Neural cell (in vitro differentiated cells): Measurements from ENCODE around the gene EMC10.

Experiments
- CTCF ChIP-seq: fragments of 450-650 bp; IDR thresholded peaks from 2 replicates; pipeline ENCODE4 v1.5.1; 2014; ENCODE audit warnings: antibody characterized with exemption, mild to moderate bottlenecking, moderate library complexity; ENCODE audit not compliant: poor library complexity, severe bottlenecking
- EP300 ChIP-seq: fragments of 450-650 bp; conservative IDR thresholded peaks from 2 replicates; pipeline ENCODE4 v1.6.1; 2014; ENCODE audit warnings: antibody characterized with exemption, mild to moderate bottlenecking, moderate library complexity; ENCODE audit not compliant: poor library complexity, severe bottlenecking
- MXI1 ChIP-seq: fragments of 450-650 bp; conservative IDR thresholded peaks from 2 replicates; pipeline ENCODE4 v1.6.1; 2014; ENCODE audit warnings: antibody characterized with exemption, mild to moderate bottlenecking; ENCODE audit not compliant: poor library complexity, severe bottlenecking
- RAD21 ChIP-seq: fragments of 450-650 bp; conservative IDR thresholded peaks from 2 replicates; pipeline ENCODE4 v1.6.1; 2014; ENCODE audit warnings: antibody characterized with exemption, mild to moderate bottlenecking, moderate library complexity

DNA sequence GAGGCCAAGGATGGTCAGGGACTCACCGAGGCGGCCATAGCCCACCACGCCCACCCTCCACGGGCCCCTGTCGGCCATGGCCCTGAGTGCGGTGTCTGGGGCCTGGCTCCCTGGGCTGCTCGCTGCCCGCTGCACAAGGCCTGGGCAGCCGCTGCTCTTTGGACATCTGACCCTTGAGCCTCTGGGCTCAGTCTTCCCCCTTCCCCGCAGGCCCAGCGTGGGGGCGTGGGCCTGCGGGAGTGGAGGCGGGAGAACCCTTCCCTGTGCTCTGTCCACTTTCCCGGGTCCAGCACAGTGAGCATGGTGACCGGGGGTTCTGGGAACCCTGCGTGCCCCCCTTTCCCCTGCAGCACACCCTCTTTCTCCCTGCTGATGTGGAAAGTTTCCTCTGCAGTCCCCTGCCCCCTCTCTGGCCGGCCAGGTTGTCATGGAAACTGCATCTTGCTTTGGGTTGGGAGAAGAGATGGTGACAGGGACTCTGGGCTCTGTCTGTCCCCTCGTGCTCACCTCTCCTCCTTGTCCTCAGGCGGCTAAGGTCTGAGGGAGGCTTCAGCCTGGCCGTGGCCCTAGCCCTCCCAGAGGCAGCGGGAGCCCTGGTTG is 37.5 kb downstream of the EMC10 start, which contains the start of gene ASPDH:
- TF ChIP-seq CTCF (no peak), EP300 (no peak), MXI1 (no peak), RAD21 (no peak)
